Fibroblast of lung (primary cell): ENCODE results near the gene MFSD12. TPM values are rescaled to one million over a fixed set of nuclear protein-coding genes. Genes with fewer than 3 reads are reported as not detected.

Experiments
- DNase-seq, 2 donors: peaks; one replicate each; pipeline versions ENCODE4 v3.0.0 to v3.0.0-alpha.2; 2010; ENCODE audit warnings: low read depth in 2 of 2
- H2AFZ ChIP-seq: 2 replicates; pipeline ENCODE4 v1.5.1; 2012; ENCODE audit warnings: low read length, control low read depth, inconsistent platforms
- H3K27ac ChIP-seq: 2 replicates; pipeline ENCODE4 v1.5.1; 2011; ENCODE audit warnings: low read length, control low read depth; ENCODE audit not compliant: insufficient read depth
- H3K27me3 ChIP-seq: 2 replicates; pipeline ENCODE4 v1.5.1; 2011; ENCODE audit warnings: mild to moderate bottlenecking, low read length; ENCODE audit not compliant: control insufficient read depth, insufficient read depth
- H3K36me3 ChIP-seq: 2 replicates; pipeline ENCODE4 v1.5.1; 2011; ENCODE audit warnings: low read length; ENCODE audit not compliant: control insufficient read depth, insufficient read depth
- H3K4me1 ChIP-seq: 2 replicates; pipeline ENCODE4 v1.5.1; 2011; ENCODE audit warnings: low read length; ENCODE audit not compliant: control insufficient read depth, insufficient read depth; ENCODE audit errors: extremely low read depth
- H3K4me2 ChIP-seq: 2 replicates; pipeline ENCODE4 v1.5.1; 2011; ENCODE audit warnings: low read length, control low read depth; ENCODE audit not compliant: insufficient read depth; ENCODE audit errors: extremely low read depth
- H3K4me3 ChIP-seq, 4 experiments: fragments of 200-600 bp in 1 of 4; sonication (generic) in 1 of 4; replicated peaks in 1 of 4; 2 replicates each; pipeline ENCODE4 v1.5.1; 2011 to 2016; ENCODE audit warnings: low read length in 4 of 4, low read depth in 3 of 4, mild to moderate bottlenecking in 3 of 4, control low read depth in 2 of 4, inconsistent platforms in 1 of 4, mixed read lengths in 1 of 4; ENCODE audit not compliant: insufficient read depth in 1 of 4; ENCODE audit errors: control extremely low read depth in 1 of 4
- H3K79me2 ChIP-seq: 2 replicates; pipeline ENCODE4 v1.5.1; 2012; ENCODE audit warnings: mild to moderate bottlenecking, low read length, inconsistent platforms; ENCODE audit not compliant: control insufficient read depth, insufficient read depth
- H3K9ac ChIP-seq: 2 replicates; pipeline ENCODE4 v1.5.1; 2011; ENCODE audit warnings: mild to moderate bottlenecking, low read length, control low read depth; ENCODE audit not compliant: insufficient read depth
- H3K9me3 ChIP-seq: 2 replicates; pipeline ENCODE4 v1.5.1; 2012; ENCODE audit warnings: low read depth, low read length; ENCODE audit not compliant: control insufficient read depth, insufficient read depth
- H4K20me1 ChIP-seq: 2 replicates; pipeline ENCODE4 v1.5.1; 2011; ENCODE audit warnings: low read length; ENCODE audit not compliant: control insufficient read depth, insufficient read depth; ENCODE audit errors: extremely low read depth
- EZH2 ChIP-seq: IDR thresholded peaks from 2 replicates; pipeline ENCODE4 v1.5.1; 2012; ENCODE audit warnings: low read length, control low read depth, mild to moderate bottlenecking; ENCODE audit errors: missing control alignments
- polyA plus RNA-seq, 2 donors: library from polyadenylated mRNA; depleted of rRNA in 1 of 2; stranded (reverse) in 1 of 2; unstranded in 1 of 2; fragments of >200 nt; gene quantifications; 2 replicates each; pipeline ENCODE4 v1.2.1, GENCODE V29; 2011 to 2012; ENCODE audit warnings: missing spikeins in 1 of 2
- total RNA-seq: library from RNA; depleted of rRNA; stranded (reverse); fragments of >200 nt; gene quantifications from 2 replicates; pipeline ENCODE4 v1.2.1, GENCODE V29; 2014
- TF ChIP-seq, protein P1 (sequence below), 2 donors: IDR thresholded peaks in 1 of 2; conservative IDR thresholded peaks in 1 of 2; 1 replicate in 1 of 2; 2 replicates in 1 of 2; pipeline ENCODE4 v1.5.1; 2011 to 2012; ENCODE audit warnings: low read length in 2 of 2, control low read depth in 1 of 2, inconsistent platforms in 1 of 2, low read depth in 1 of 2, mild to moderate bottlenecking in 1 of 2

Gene MFSD12
- total and polyA plus RNA-seq, 2 donors (not counting 1 experiment from before 2014, with no cell fraction given): 20.6 to 79.9 TPM

DNA sequence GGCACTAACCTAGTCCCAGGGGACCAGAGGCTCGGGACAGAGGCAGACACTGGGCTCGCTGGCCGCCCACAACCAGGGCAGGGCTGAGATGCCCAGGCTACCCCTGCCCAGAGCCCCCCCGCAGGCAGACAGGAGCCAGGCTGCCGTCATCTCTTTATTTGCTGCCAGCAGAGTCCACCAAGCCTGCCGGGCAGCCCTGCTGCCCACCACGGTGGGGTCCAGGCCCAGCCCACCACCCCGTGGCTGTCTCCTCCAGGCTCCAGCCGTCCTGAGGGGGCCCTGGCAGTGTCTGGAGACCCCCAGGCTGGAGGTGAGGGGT lies 13.4 kb downstream of the MFSD12 start:
- H3K9ac ChIP-seq: no peak overlapping the region
- H3K9me3 ChIP-seq: no peaks in the 10 kb centered on the region
- no peaks in the 10 kb centered on the region for H3K27me3 ChIP-seq
- no peak overlapping the region for H3K27ac ChIP-seq
- H3K4me2 ChIP-seq: no peak overlapping the region
- peaks cover 20% of the 10 kb centered on the region for H3K36me3 ChIP-seq
- H3K4me1 ChIP-seq: peaks cover under 1% of the 10 kb centered on the region
- no peak for DNase-seq
- H3K79me2 ChIP-seq: no peaks in the 10 kb centered on the region
- H4K20me1 ChIP-seq: no peaks in the 10 kb centered on the region
- H3K4me3 ChIP-seq: no peak overlapping the region
- TF ChIP-seq EZH2: no peak
- TF ChIP-seq, protein P1, sequence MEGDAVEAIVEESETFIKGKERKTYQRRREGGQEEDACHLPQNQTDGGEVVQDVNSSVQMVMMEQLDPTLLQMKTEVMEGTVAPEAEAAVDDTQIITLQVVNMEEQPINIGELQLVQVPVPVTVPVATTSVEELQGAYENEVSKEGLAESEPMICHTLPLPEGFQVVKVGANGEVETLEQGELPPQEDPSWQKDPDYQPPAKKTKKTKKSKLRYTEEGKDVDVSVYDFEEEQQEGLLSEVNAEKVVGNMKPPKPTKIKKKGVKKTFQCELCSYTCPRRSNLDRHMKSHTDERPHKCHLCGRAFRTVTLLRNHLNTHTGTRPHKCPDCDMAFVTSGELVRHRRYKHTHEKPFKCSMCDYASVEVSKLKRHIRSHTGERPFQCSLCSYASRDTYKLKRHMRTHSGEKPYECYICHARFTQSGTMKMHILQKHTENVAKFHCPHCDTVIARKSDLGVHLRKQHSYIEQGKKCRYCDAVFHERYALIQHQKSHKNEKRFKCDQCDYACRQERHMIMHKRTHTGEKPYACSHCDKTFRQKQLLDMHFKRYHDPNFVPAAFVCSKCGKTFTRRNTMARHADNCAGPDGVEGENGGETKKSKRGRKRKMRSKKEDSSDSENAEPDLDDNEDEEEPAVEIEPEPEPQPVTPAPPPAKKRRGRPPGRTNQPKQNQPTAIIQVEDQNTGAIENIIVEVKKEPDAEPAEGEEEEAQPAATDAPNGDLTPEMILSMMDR (conservative IDR thresholded peaks at IDR 0.05 in 1 of 2, IDR thresholded peaks at IDR 0.05 in 1 of 2; ENCODE audit: low read depth in 1 of 2, low read length in 2 of 2): no peak
- no peak overlapping the region for H2AFZ ChIP-seq

DNA sequence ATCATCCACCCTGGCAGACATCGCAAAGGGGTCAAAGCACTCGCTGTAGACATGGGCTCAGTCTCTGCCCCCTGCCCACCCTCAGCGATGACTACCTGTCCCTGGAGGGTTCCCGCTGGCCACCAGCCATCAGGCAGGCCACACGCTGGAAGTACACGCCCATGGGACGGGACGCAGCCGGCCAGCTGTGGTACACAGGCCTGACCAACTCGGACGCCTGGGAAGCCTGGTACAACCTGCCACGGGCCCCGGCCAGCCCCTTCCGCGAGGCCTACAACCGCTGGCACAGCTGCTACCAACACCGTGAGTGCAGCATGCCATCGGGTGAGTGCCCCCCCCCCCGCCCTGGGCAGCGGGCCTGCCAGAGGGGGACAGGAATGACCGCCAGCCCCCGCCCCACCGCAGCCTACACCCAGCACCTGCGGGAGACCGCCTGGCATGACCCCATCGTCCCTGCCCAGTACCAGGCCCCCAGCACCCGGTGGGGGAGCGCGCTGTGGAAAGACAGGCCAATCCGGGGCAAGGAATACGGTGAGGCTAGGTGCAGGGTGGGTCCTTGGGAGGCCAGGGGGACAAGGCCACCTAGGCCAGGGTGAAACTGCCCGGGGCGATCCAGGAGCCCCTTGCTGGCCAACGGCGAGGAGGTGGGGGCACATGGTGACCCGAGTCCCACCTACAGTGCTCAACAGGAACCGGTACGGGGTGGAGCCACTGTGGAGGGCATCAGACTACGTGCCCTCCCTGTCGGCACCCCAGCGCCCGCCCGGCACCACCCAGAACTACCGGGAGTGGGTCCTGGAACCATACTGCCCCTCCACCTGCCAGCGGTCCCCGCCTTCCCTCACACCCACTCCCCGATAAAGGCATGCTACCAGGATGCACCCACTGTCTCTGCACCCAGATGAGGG lies 14.0 kb downstream of the MFSD12 start:
- peaks cover 23% of the 10 kb centered on the region for H3K36me3 ChIP-seq
- TF ChIP-seq EZH2: no peak
- TF ChIP-seq, protein P1 (conservative IDR thresholded peaks at IDR 0.05 in 1 of 2, IDR thresholded peaks at IDR 0.05 in 1 of 2; ENCODE audit: low read depth in 1 of 2, low read length in 2 of 2): no peak

DNA sequence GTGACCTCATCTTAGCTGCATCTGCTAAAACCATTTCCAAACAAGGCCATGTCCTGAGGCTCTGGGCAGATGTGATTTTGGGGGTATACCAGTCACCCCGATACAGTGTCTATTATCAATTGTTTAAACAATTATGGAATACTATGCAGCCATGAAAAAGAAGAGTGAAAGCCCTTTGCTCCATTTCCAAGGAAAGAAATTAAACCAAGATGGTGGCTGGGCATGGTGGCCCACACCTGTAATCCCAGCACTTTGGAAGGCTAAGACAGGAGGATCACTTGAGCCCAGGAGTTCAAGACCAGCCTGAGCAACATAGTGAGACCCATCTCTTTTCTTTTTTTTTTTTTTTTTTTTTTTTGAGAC lies 17.6 kb downstream of the MFSD12 start:
- Histone ChIP-seq H2AFZ (no peak overlapping the region), H3K9ac (no peak overlapping the region), H3K79me2 (no peaks in the 10 kb centered on the region), H3K4me2 (no peak overlapping the region), H3K36me3 (peaks cover 26% of the 10 kb centered on the region), H3K27ac (no peak overlapping the region), H3K27me3 (no peaks in the 10 kb centered on the region), H4K20me1 (no peaks in the 10 kb centered on the region), H3K4me1 (peaks cover 5% of the 10 kb centered on the region), H3K9me3 (no peaks in the 10 kb centered on the region), H3K4me3 (no peak overlapping the region)
- DNase-seq: no peak
- no peak for TF ChIP-seq EZH2
- TF ChIP-seq, protein P1 (conservative IDR thresholded peaks at IDR 0.05 in 1 of 2, IDR thresholded peaks at IDR 0.05 in 1 of 2; ENCODE audit: low read depth in 1 of 2, low read length in 2 of 2): no peak

More for the DNA sequence above, 14.0 kb downstream of the MFSD12 start:
- H3K4me3 ChIP-seq: no peak overlapping the region
- peaks cover 5% of the 10 kb centered on the region for H3K4me1 ChIP-seq
- no peak overlapping the region for H2AFZ ChIP-seq
- no peak overlapping the region for H3K9ac ChIP-seq
- DNase-seq: no peak
- H4K20me1 ChIP-seq: no peaks in the 10 kb centered on the region
- no peaks in the 10 kb centered on the region for H3K79me2 ChIP-seq
- no peaks in the 10 kb centered on the region for H3K27me3 ChIP-seq
- H3K9me3 ChIP-seq: no peaks in the 10 kb centered on the region
- H3K27ac ChIP-seq: no peak overlapping the region
- no peak overlapping the region for H3K4me2 ChIP-seq
